22Rv1 (cell line): ENCODE results near the gene ZNF423.

Experiments
- ZFX ChIP-seq: fragments of 450-650 bp; IDR thresholded peaks from 2 replicates; pipeline ENCODE4 v1.6.1; 2017; ENCODE audit warnings: antibody characterized with exemption, borderline replicate concordance
- TF ChIP-seq, protein P1 (sequence below): fragments of 450-650 bp; IDR thresholded peaks from 2 replicates; pipeline ENCODE4 v1.5.1; 2017; ENCODE audit warnings: mild to moderate bottlenecking

DNA sequence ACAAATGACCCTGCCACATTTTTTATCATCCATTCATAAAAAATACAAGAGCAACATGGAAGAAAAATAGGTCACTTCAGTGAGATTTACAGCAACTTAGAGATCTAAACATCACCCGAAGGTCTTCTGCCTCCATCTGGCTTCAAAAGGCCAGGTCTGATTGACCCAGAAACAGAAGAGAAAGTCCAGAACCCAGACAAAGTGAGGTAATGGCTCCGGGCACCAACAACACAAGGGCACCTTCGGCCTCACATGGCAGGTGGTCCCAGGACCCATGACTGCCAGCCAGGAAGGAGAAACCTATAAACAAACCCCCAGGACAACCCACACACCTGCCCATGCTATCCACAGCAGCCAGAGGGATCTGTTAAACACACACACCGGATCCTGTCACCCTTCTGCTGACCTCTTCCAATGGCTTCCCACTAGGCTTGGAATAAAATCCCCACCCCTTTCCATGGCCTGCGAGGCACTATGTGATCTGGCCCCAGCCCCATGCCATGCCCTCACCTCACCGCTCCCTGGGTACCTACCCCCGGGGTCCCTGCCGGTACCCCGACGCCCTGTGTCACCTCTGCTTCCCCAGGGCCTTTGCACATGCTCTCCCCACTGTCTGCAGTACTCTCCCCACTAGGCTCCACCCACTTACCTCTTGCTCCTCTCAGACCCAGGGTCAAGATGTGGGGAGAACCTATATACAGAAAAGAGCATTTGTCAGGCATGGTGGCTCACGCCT is 149.1 kb downstream of the ZNF423 start:
- TF ChIP-seq, protein P1, sequence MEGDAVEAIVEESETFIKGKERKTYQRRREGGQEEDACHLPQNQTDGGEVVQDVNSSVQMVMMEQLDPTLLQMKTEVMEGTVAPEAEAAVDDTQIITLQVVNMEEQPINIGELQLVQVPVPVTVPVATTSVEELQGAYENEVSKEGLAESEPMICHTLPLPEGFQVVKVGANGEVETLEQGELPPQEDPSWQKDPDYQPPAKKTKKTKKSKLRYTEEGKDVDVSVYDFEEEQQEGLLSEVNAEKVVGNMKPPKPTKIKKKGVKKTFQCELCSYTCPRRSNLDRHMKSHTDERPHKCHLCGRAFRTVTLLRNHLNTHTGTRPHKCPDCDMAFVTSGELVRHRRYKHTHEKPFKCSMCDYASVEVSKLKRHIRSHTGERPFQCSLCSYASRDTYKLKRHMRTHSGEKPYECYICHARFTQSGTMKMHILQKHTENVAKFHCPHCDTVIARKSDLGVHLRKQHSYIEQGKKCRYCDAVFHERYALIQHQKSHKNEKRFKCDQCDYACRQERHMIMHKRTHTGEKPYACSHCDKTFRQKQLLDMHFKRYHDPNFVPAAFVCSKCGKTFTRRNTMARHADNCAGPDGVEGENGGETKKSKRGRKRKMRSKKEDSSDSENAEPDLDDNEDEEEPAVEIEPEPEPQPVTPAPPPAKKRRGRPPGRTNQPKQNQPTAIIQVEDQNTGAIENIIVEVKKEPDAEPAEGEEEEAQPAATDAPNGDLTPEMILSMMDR, result no peak
- TF ChIP-seq ZFX, result no peak
